ENCODE results near the gene AKR1C2.
"Not testable (repeated sequence)": the region's sequence is repeated elsewhere in the genome, so short reads cannot be mapped to it uniquely, and the experiment has no call there.

AKR1C2 gene

GRCh38 chr10:4962876-4963814 is 40.5 kb downstream of the AKR1C2 start, which contains the start of gene AKR1C1:
Gene AKR1C1 (plus strand): TSS chr10:4963415. CDS start chr10:4963445, 30 bp downstream.
- not testable (repeated sequence) for H3K36me3 ChIP-seq (ENCODE audit: control insufficient read depth, insufficient read depth, low read length); H3K27me3 ChIP-seq (ENCODE audit: control insufficient read depth, insufficient read depth, low read length); H3K4me1 ChIP-seq (ENCODE audit: control insufficient read depth, insufficient read depth, low read length); H3K9me3 ChIP-seq (ENCODE audit: control insufficient read depth, low read length); H3K4me3 ChIP-seq (ENCODE audit: low read length)
- H3K9ac ChIP-seq (ENCODE audit: low read length), result peak within 1 kb of the TSS; percentile 31

DNA sequence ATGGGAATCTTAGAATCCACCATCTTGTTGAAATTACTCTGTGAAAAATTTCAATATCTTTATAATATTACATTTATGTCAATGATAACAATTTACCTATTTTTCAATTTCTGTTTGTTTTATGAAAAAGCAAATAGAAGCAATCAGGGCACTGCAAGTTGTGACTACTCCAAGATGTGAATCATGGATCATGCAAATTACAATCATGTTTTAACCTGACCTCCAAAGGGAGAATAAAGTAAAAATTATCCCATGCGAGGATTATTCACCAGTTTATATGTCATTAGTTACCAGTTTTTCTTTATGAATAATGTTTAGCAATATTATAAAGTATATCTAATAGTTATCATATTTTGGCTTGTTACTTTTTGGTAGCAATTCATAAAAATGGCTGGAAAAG is 41.3 kb downstream of the AKR1C2 start:
- not testable (repeated sequence) for H3K4me1 ChIP-seq (ENCODE audit: control insufficient read depth, insufficient read depth, low read length); H3K9ac ChIP-seq (ENCODE audit: low read length)

DNA sequence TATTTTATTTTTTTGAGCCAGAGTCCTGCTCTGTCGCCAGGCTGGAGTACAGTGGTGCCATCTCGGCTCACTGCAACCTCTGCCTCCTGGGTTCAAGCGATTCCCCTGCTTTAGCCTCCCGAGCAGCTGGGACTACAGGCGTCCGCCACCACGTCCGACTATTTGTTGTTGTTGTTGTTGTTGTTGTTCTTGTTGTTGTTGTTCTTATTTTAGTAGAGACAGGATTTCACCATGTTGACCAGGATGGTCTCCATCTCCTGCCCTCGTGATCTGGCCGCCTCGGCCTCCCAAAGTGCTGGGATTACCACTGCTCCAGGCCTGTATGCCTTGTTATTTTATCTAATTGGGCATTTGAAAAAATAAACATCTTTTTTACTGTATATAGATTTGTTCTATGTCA is 42.1 kb downstream of the AKR1C2 start:
- not testable (repeated sequence) for H3K36me3 ChIP-seq (ENCODE audit: control insufficient read depth, insufficient read depth, low read length); H3K4me3 ChIP-seq (ENCODE audit: low read length); H3K9me3 ChIP-seq (ENCODE audit: control insufficient read depth, low read length); H3K27me3 ChIP-seq (ENCODE audit: control insufficient read depth, insufficient read depth, low read length); H3K9ac ChIP-seq (ENCODE audit: low read length); H3K4me1 ChIP-seq (ENCODE audit: control insufficient read depth, insufficient read depth, low read length)

More for the DNA sequence above, 41.3 kb downstream of the AKR1C2 start:
- not testable (repeated sequence) for H3K27me3 ChIP-seq (ENCODE audit: control insufficient read depth, insufficient read depth, low read length); H3K9me3 ChIP-seq (ENCODE audit: control insufficient read depth, low read length); H3K4me3 ChIP-seq (ENCODE audit: low read length); H3K36me3 ChIP-seq (ENCODE audit: control insufficient read depth, insufficient read depth, low read length)

DNA sequence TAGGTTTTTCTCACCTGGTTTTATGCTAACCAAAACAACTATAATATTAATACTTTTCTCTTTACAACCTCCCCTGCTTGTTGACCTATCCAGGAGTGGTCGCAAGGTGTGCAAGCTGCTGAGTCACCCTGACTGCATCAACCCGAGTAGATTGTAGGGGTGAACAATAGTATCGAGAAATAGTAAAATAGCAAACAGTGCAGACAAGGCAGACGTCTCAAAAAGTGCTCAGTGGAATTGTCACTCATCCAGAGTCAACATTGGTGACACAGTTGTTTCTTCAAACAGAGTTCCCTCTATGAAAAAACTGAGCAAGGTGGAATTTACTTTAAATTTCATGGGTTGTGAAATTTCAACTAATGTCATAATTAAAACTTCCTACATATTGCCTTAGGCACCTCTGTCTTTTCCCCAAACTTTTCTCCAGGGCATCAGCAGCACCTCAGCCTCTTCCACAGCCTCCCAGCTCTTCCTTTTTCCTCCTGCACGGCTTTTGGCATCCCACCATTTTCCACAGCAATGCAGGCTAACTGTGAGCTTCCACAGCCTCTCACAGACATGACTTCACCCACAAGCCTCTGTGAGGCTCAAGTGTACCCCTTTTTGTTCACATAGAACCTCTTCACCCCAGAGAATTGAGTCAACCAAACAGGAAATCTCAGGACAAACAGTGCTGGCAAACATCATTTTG is 46.6 kb downstream of the AKR1C2 start:
- not testable (repeated sequence) for H3K4me3 ChIP-seq (ENCODE audit: low read length); H3K9ac ChIP-seq (ENCODE audit: low read length); H3K4me1 ChIP-seq (ENCODE audit: control insufficient read depth, insufficient read depth, low read length); H3K9me3 ChIP-seq (ENCODE audit: control insufficient read depth, low read length); H3K36me3 ChIP-seq (ENCODE audit: control insufficient read depth, insufficient read depth, low read length); H3K27me3 ChIP-seq (ENCODE audit: control insufficient read depth, insufficient read depth, low read length)

- H3K9me3 ChIP-seq (ENCODE audit: control insufficient read depth, low read length); H3K9ac ChIP-seq (ENCODE audit: low read length); H3K27me3 ChIP-seq (ENCODE audit: control insufficient read depth, insufficient read depth, low read length); H3K36me3 ChIP-seq (ENCODE audit: control insufficient read depth, insufficient read depth, low read length); H3K4me3 ChIP-seq (ENCODE audit: low read length); H3K4me1 ChIP-seq (ENCODE audit: control insufficient read depth, insufficient read depth, low read length): not testable (repeated sequence)
Observed at GRCh38 chr10:4956088-4956487, 47.6 kb downstream of the AKR1C2 start.

GRCh38 chr10:4953405-4953804 is 50.3 kb downstream of the AKR1C2 start:
- Histone ChIP-seq H3K4me3 (ENCODE audit: low read length) (no peak overlapping the region), H3K9me3 (ENCODE audit: control insufficient read depth, low read length) (no peaks in the 10 kb centered on the region), H3K36me3 (ENCODE audit: control insufficient read depth, insufficient read depth, low read length) (no peaks in the 10 kb centered on the region), H3K27me3 (ENCODE audit: control insufficient read depth, insufficient read depth, low read length) (no peaks in the 10 kb centered on the region), H3K9ac (ENCODE audit: low read length) (no peak overlapping the region), H3K4me1 (ENCODE audit: control insufficient read depth, insufficient read depth, low read length) (peaks cover 10% of the 10 kb centered on the region)

DNA sequence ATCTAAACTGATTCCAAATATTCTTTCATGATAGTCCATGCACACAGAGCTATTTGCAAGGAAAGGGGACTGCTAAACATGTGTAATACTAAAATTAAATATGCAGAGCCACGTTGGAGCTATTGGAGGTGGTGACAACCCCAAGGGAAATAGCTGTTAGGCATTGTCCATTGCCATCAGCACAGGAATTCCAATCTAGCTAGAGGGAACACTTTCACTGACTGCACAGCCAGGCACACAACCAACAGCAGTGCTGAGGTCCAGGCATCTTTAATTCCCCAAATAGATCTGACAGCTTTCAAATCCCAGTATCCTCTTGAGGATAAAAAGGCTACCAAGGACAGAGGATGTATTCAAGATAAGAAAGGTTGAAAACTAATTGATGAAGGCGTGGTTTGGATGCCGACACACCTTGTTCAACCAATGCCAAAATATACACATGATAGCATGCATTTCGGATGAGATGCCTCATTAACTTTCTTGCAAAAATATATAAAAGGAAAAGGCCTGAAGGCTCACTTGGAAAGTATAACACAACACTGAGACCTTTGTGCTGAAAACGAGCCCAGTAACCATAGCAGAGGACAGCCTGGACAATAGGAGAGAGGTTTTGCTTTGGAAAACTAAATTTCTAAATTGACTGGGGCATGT is 52.0 kb downstream of the AKR1C2 start:
- H3K4me3 ChIP-seq (ENCODE audit: low read length); H3K36me3 ChIP-seq (ENCODE audit: control insufficient read depth, insufficient read depth, low read length); H3K27me3 ChIP-seq (ENCODE audit: control insufficient read depth, insufficient read depth, low read length); H3K9ac ChIP-seq (ENCODE audit: low read length); H3K9me3 ChIP-seq (ENCODE audit: control insufficient read depth, low read length): not testable (repeated sequence)
- peaks cover 21% of the 10 kb centered on the region for H3K4me1 ChIP-seq (ENCODE audit: control insufficient read depth, insufficient read depth, low read length)

DNA sequence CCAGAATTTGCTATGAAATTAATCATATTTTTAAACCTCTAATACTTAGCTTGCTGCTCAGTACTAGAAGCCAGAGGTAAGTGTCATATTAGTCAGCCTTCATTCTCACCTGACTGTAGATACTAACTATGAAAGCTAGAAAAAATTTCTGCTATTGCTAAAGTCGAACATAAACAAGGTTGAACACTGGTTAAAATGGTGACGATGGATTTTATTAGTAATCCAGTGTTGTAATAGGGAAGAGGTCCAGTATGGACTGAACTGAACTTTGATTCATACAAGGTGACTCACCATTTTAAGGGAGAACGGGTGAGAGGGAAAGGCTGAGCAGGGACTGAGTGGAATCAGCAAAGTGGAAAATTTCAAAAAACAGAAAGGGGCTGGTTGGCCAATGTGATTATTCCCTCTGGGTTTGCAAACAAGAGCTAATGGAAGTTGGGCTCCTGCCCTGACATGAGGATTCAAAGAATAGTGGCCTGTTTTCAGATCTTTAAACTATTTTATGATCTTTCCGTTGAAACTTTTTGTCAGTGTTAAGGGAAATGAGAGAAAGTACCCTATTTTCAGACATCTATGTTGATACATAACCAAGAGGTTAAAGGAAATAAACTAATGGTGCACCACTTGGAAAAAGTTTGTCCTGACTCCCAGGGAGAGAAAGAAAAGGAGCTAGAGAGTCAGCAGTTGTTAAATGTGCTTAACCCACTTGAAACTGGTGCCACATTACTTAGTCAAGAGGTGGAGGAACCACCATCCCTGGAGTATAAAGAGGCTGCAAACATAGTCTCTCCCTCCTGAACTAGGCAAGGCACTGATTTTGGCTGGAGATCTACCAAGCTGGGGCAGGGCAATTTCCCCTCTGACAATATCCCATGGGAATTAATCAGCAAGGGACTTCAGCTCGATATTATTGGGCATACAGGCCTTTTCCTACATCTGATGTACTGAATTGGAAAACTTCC is 55.7 kb downstream of the AKR1C2 start:
- peaks cover 23% of the 10 kb centered on the region for H3K4me1 ChIP-seq (ENCODE audit: control insufficient read depth, insufficient read depth, low read length)
- no peaks in the 10 kb centered on the region for H3K9me3 ChIP-seq (ENCODE audit: control insufficient read depth, low read length)
- no peak overlapping the region for H3K9ac ChIP-seq (ENCODE audit: low read length)
- no peak overlapping the region for H3K4me3 ChIP-seq (ENCODE audit: low read length)
- H3K36me3 ChIP-seq (ENCODE audit: control insufficient read depth, insufficient read depth, low read length), result no peaks in the 10 kb centered on the region
- no peaks in the 10 kb centered on the region for H3K27me3 ChIP-seq (ENCODE audit: control insufficient read depth, insufficient read depth, low read length)

DNA sequence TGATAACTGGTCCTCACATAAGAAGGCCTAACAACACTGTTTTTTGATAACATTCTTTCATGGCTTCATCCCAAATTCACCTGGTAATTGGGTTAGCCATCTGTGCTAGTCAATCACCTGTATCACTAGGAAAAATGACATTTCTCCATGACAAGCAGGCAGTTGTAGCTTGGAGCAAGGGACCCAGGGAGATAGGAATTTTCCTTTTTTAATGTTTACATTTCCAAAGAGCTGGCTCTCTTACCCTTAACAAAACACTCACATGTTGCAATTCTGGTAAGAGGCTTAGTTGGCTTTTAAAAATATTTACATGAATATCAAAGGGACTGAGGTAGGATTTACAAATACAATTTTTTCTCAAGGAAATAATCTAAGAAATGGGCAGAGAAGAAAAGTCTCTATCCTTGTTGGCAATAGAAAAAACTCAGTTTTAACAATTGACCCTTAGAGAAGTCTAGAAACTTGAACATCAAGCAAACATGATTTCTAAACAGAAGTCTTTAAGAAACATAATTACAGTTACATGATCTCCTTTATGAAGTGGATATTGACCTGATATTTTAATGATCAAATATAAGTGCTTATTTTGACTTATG is 56.5 kb downstream of the AKR1C2 start:
- Histone ChIP-seq H3K4me1 (ENCODE audit: control insufficient read depth, insufficient read depth, low read length) (peaks cover 30% of the 10 kb centered on the region), H3K27me3 (ENCODE audit: control insufficient read depth, insufficient read depth, low read length) (no peaks in the 10 kb centered on the region), H3K36me3 (ENCODE audit: control insufficient read depth, insufficient read depth, low read length) (no peaks in the 10 kb centered on the region), H3K9me3 (ENCODE audit: control insufficient read depth, low read length) (no peaks in the 10 kb centered on the region), H3K9ac (ENCODE audit: low read length) (no peak overlapping the region), H3K4me3 (ENCODE audit: low read length) (no peak overlapping the region)

DNA sequence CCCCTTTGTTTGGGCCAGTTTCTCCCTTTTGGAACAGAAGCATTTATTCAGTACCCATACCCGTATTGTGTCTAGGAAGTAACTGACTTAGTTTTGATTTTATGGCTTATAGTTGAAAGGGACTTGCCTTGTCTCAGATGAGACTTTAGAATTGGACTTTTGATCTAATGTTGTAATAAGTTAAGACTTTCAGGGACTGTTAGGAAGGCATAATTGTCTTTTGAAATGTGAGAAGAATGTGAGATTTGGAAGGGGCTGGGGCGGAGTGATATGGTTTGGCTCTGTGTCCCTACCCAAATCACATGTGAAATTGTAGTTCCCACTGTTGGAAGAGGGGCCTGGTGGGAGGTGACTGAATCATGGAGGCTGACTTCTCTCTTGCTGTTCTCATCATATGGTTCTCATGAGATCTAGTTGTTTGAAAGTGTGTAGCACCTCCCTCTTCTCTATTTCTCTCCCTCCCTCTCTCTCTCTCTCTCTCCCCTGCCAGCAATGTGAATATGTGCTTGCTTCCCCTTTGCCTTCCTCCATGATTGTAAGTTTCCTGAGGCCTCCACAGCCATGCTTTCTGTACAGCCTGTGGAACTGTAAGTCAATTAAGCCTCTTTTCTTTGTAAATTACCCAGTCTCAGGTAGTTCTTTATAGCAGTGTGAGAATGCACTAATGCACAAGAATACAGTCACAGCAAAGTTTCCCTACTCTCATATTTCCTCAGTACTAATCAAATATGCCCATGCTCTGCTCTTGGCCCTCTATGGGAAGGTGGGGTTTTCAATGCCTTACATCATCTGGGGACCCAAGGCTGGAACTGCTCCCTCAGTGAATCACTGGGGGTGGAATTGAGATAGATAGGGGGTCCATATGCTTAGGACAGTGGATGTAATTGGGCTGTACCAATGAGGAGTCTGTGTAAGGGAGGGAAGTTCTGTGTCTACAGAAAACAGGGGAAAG is 57.6 kb downstream of the AKR1C2 start:
- Histone ChIP-seq H3K36me3 (ENCODE audit: control insufficient read depth, insufficient read depth, low read length) (no peaks in the 10 kb centered on the region), H3K9ac (ENCODE audit: low read length) (no peak overlapping the region), H3K4me1 (ENCODE audit: control insufficient read depth, insufficient read depth, low read length) (peaks cover 30% of the 10 kb centered on the region), H3K4me3 (ENCODE audit: low read length) (no peak overlapping the region), H3K27me3 (ENCODE audit: control insufficient read depth, insufficient read depth, low read length) (no peaks in the 10 kb centered on the region), H3K9me3 (ENCODE audit: control insufficient read depth, low read length) (no peaks in the 10 kb centered on the region)
